Keratinocyte (primary cell): ENCODE data around the gene CDON. TPM values are rescaled to one million over a fixed set of nuclear protein-coding genes. Genes with fewer than 3 reads are reported as not detected.

Experiments
- DNase-seq: peaks from one replicate; pipeline ENCODE4 v3.0.0-alpha.2; 2011; ENCODE audit warnings: low read depth, missing footprints, low spot score
- FAIRE-seq: peaks from 2 replicates; lab custom pipeline; 2011; peaks lifted over from hg19 to GRCh38; lab: Jason Lieb, UNC
- H2AFZ ChIP-seq: 2 replicates; pipeline ENCODE4 v1.6.0; 2012; ENCODE audit warnings: low read length, control low read depth, inconsistent platforms; ENCODE audit not compliant: control insufficient read depth
- H3K27ac ChIP-seq: 2 replicates; pipeline ENCODE4 v1.5.1; 2011; ENCODE audit warnings: low read length; ENCODE audit not compliant: control insufficient read depth, insufficient read depth
- H3K27me3 ChIP-seq: 3 replicates; pipeline ENCODE4 v1.6.0; 2011; ENCODE audit warnings: low read length; ENCODE audit not compliant: control insufficient read depth, insufficient read depth; ENCODE audit errors: extremely low read depth
- H3K36me3 ChIP-seq, 2 experiments: 2 replicates in 1 of 2; 3 replicates in 1 of 2; pipeline ENCODE4 v1.5.1; 2011; ENCODE audit warnings: low read length in 2 of 2, mild to moderate bottlenecking in 1 of 2; ENCODE audit not compliant: control insufficient read depth in 2 of 2, insufficient read depth in 2 of 2; ENCODE audit errors: extremely low read depth in 1 of 2
- H3K4me1 ChIP-seq: 3 replicates; pipeline ENCODE4 v1.5.1; 2011; ENCODE audit warnings: low read length; ENCODE audit not compliant: control insufficient read depth, insufficient read depth; ENCODE audit errors: extremely low read depth
- H3K4me2 ChIP-seq: 3 replicates; pipeline ENCODE4 v1.6.0; 2011; ENCODE audit warnings: low read depth, low read length; ENCODE audit not compliant: control insufficient read depth, insufficient read depth; ENCODE audit errors: extremely low read depth
- H3K4me3 ChIP-seq, 3 experiments: fragments of 200-600 bp in 1 of 3; sonication (generic) in 1 of 3; 2 replicates in 2 of 3; 3 replicates in 1 of 3; pipeline ENCODE4 v1.5.1; 2011 to 2016; ENCODE audit warnings: low read length in 3 of 3, mild to moderate bottlenecking in 3 of 3, control low read depth in 2 of 3, inconsistent platforms in 1 of 3, low read depth in 1 of 3, mixed read lengths in 1 of 3, mixed run types in 1 of 3, moderate library complexity in 1 of 3; ENCODE audit not compliant: control insufficient read depth in 2 of 3, insufficient read depth in 2 of 3; ENCODE audit errors: extremely low read depth in 1 of 3
- H3K79me2 ChIP-seq: 2 replicates; pipeline ENCODE4 v1.6.0; 2012; ENCODE audit warnings: low read length; ENCODE audit not compliant: control insufficient read depth, insufficient read depth
- H3K9ac ChIP-seq: 3 replicates; pipeline ENCODE4 v1.6.0; 2011; ENCODE audit warnings: low read length; ENCODE audit not compliant: control insufficient read depth, insufficient read depth; ENCODE audit errors: extremely low read depth
- H3K9me1 ChIP-seq: 3 replicates; pipeline ENCODE4 v1.6.0; 2011; ENCODE audit warnings: low read length; ENCODE audit not compliant: control insufficient read depth, insufficient read depth; ENCODE audit errors: extremely low read depth
- H3K9me3 ChIP-seq: 2 replicates; pipeline ENCODE4 v1.5.1; 2012; ENCODE audit warnings: low read depth, low read length; ENCODE audit not compliant: control insufficient read depth
- H4K20me1 ChIP-seq: 3 replicates; pipeline ENCODE4 v1.6.0; 2011; ENCODE audit warnings: low read length; ENCODE audit not compliant: control insufficient read depth, insufficient read depth; ENCODE audit errors: extremely low read depth
- EZH2 ChIP-seq: IDR thresholded peaks from one replicate; pipeline ENCODE4 v1.6.1; 2012; ENCODE audit warnings: inconsistent platforms, mild to moderate bottlenecking, low read length, moderate library complexity
- dilution Hi-C: fragments of 300-500 bp; cut with MboI; formaldehyde crosslinking; loops from one replicate; pipeline ENCODE4 v1.7.0; 2020; ENCODE audit warnings: low sequenced_read_pairs; ENCODE audit not compliant: extremely low pct_ligation_motif_present
- polyA plus RNA-seq, 5 experiments: library from polyadenylated mRNA; depleted of rRNA in 3 of 5; stranded (reverse) in 3 of 5; stranded (forward) in 1 of 5; unstranded in 1 of 5; fragments of >200 nt; gene quantifications; 1 replicate in 1 of 5; 2 replicates in 3 of 5; 3 replicates in 1 of 5; pipeline versions ENCODE4 v1.2.1 to v1.2.3, GENCODE V29; 2011 to 2012; ENCODE audit warnings: missing spikeins in 2 of 5, low read depth in 1 of 5, low replicate concordance in 1 of 5
- TF ChIP-seq, protein P1 (sequence below), 3 experiments: IDR thresholded peaks in 1 of 3; conservative IDR thresholded peaks in 1 of 3; optimal IDR thresholded peaks in 1 of 3; 2 replicates in 2 of 3; 3 replicates in 1 of 3; pipeline versions ENCODE3 to v1.5.1; 2011; ENCODE audit warnings: low read length in 3 of 3, mild to moderate bottlenecking in 3 of 3, moderate library complexity in 2 of 3, control low read depth in 1 of 3, inconsistent platforms in 1 of 3; ENCODE audit not compliant: insufficient read depth in 2 of 3; ENCODE audit errors: extremely low read depth in 1 of 3

Gene CDON
- polyA plus RNA-seq, 1 donor (not counting 4 experiments of a cell fraction or from before 2014, with no cell fraction given), result 1.0 TPM

DNA sequence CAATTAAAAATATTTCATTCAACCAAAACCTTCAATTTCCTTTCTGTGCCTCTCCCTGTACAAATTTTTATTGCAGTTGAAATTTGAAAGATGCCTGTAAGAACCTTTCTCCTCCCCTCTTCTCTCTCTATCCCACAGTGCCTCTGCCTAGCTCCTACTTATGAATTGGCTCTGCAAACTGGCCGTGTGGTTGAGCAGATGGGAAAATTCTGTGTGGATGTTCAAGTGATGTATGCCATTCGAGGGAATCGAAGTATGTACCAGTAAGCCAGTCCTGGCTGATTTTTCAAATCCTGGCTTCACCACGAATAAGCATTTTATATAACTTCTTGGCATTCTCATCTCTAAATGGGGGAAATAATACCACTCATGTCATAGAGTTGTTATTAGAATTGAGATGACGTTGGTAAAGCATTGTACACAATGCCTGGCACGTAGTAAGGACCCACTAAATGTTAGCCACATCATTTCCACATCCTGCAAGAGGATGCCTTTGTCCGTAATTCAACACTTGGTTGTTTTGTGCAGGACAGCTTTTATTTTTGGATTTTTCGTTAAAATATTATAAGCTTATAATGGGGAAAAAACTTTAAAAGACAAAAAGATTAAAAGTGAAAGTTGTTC, 152.3 kb downstream of the CDON start:
- Histone ChIP-seq H3K9ac (no peak overlapping the region), H3K27me3 (peaks cover under 1% of the 10 kb centered on the region), H3K36me3 (no peaks in the 10 kb centered on the region), H2AFZ (no peak overlapping the region), H3K9me3 (no peaks in the 10 kb centered on the region), H3K27ac (no peak overlapping the region), H3K4me1 (no peaks in the 10 kb centered on the region), H3K4me3 (no peak overlapping the region), H3K9me1 (no peaks in the 10 kb centered on the region), H3K4me2 (no peak overlapping the region), H4K20me1 (no peaks in the 10 kb centered on the region), H3K79me2 (no peaks in the 10 kb centered on the region)
- dilution Hi-C loops, result no loop called here
- DNase-seq (no peak), FAIRE-seq (no peak)
- TF ChIP-seq, protein P1, sequence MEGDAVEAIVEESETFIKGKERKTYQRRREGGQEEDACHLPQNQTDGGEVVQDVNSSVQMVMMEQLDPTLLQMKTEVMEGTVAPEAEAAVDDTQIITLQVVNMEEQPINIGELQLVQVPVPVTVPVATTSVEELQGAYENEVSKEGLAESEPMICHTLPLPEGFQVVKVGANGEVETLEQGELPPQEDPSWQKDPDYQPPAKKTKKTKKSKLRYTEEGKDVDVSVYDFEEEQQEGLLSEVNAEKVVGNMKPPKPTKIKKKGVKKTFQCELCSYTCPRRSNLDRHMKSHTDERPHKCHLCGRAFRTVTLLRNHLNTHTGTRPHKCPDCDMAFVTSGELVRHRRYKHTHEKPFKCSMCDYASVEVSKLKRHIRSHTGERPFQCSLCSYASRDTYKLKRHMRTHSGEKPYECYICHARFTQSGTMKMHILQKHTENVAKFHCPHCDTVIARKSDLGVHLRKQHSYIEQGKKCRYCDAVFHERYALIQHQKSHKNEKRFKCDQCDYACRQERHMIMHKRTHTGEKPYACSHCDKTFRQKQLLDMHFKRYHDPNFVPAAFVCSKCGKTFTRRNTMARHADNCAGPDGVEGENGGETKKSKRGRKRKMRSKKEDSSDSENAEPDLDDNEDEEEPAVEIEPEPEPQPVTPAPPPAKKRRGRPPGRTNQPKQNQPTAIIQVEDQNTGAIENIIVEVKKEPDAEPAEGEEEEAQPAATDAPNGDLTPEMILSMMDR (optimal IDR thresholded peaks at IDR 0.05 in 1 of 3, IDR thresholded peaks at IDR 0.05 in 1 of 3, conservative IDR thresholded peaks at IDR 0.05 in 1 of 3; ENCODE audit: extremely low read depth in 1 of 3, insufficient read depth in 2 of 3, low read length in 3 of 3), result no peak
- TF ChIP-seq EZH2, result no peak

Other genes with a start within 250 kb of the CDON start
- gene PATE4, start 229.6 kb downstream of the CDON start, polyA plus RNA-seq, result not detected in 3 replicates
- 2.9 to 7.2 TPM (median 4.7 TPM) in 3 replicates for gene HYLS1, start 175.2 kb downstream of the CDON start, polyA plus RNA-seq
- gene PUS3, start 159.7 kb downstream of the CDON start, polyA plus RNA-seq, result 8.8 to 16.5 TPM (median 11.8 TPM) in 3 replicates
- gene DDX25, start 158.4 kb downstream of the CDON start, polyA plus RNA-seq, result 0.04 to 0.12 TPM (median 0.05 TPM) in 3 replicates
- 0.01 to 0.22 TPM (median 0.09 TPM) in 3 replicates for gene VSIG10L2, start 116.8 kb downstream of the CDON start, polyA plus RNA-seq
- 23.8 to 24.7 TPM (median 23.8 TPM) in 3 replicates for gene RPUSD4, start 148.8 kb upstream of the CDON start, polyA plus RNA-seq
- gene FAM118B, start 148.9 kb upstream of the CDON start, polyA plus RNA-seq, result 26.5 to 32.0 TPM (median 28.0 TPM) in 3 replicates
- gene SRPRA, start 206.0 kb upstream of the CDON start, polyA plus RNA-seq, result 50.7 to 96.1 TPM (median 56.0 TPM) in 3 replicates
- gene FOXRED1, start 206.3 kb upstream of the CDON start, polyA plus RNA-seq, result 16.4 to 23.1 TPM (median 20.8 TPM) in 3 replicates
- 2.9 to 5.2 TPM (median 3.2 TPM) in 3 replicates for gene TIRAP, start 220.2 kb upstream of the CDON start, polyA plus RNA-seq
- gene DCPS, start 241.2 kb upstream of the CDON start, polyA plus RNA-seq, result 21.9 to 50.1 TPM (median 31.3 TPM) in 3 replicates